Dermis blood vessel endothelial cell (primary cell): ENCODE measurements around the gene GPR15. TPM values are rescaled to one million over a fixed set of nuclear protein-coding genes. Genes with fewer than 3 reads are reported as not detected.

Experiments used
- total RNA-seq: library from RNA; depleted of rRNA; stranded (reverse); fragments of >200 nt; gene quantifications from 2 replicates; pipeline ENCODE4 v1.2.3, GENCODE V29; 2014

GPR15 gene
- total RNA-seq, 1 donor from 2014 or later, result not detected

Other genes starting within 250 kb of the GPR15 start
- not detected in 2 replicates for gene OR5H2, start 249.5 kb upstream of the GPR15 start, total RNA-seq
- gene OR5K4, start 178.1 kb upstream of the GPR15 start, total RNA-seq, result not detected in 2 replicates
- not detected in 2 replicates for gene OR5K3, start 141.3 kb upstream of the GPR15 start, total RNA-seq
- not detected in 2 replicates for gene OR5K1, start 68.8 kb upstream of the GPR15 start, total RNA-seq
- gene OR5K2, start 34.3 kb upstream of the GPR15 start, total RNA-seq, result not detected in 2 replicates
- gene CLDND1, start 9.1 kb upstream of the GPR15 start, total RNA-seq, result 153 and 260 TPM in 2 replicates
- 26.0 and 33.2 TPM in 2 replicates for gene CPOX, start 61.6 kb downstream of the GPR15 start, total RNA-seq
- 18.6 and 30.1 TPM in 2 replicates for gene ST3GAL6, start 231.4 kb downstream of the GPR15 start, total RNA-seq